Measurements from ENCODE around the gene FUT2. TPM values are rescaled to one million over a fixed set of nuclear protein-coding genes. Genes with fewer than 3 reads are reported as not detected.

Gene FUT2
- total RNA-seq, 1 experiment from 2014 or later: 12.5 TPM

DNA sequence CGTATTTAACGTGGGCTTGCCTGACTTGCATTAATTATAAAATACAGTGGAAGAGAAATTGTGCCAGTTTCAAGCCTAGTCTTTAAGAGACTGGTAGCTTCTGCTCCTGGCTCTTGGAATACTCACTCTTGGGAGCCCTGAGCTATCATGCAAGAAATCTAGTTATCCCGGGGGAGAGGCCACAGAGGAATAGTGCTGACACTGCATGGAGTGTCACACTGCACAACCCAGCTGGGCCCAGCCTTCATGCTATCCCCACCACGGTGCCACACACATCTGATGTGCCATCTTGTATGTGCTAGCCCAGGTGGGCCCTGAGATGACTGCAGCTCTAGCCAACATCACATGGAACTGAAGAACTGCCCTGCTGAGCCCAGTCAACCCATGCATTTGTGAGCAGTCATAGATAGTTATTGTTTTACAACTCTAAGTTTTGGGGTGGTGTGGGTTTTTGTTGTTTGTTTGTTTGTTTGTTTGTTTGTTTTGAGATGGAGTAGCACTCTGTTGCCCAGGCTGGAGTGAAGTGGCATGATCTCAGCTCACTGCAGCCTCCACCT lies 15.4 kb downstream of the FUT2 start (continued):
- TF ChIP-seq, protein P1, sequence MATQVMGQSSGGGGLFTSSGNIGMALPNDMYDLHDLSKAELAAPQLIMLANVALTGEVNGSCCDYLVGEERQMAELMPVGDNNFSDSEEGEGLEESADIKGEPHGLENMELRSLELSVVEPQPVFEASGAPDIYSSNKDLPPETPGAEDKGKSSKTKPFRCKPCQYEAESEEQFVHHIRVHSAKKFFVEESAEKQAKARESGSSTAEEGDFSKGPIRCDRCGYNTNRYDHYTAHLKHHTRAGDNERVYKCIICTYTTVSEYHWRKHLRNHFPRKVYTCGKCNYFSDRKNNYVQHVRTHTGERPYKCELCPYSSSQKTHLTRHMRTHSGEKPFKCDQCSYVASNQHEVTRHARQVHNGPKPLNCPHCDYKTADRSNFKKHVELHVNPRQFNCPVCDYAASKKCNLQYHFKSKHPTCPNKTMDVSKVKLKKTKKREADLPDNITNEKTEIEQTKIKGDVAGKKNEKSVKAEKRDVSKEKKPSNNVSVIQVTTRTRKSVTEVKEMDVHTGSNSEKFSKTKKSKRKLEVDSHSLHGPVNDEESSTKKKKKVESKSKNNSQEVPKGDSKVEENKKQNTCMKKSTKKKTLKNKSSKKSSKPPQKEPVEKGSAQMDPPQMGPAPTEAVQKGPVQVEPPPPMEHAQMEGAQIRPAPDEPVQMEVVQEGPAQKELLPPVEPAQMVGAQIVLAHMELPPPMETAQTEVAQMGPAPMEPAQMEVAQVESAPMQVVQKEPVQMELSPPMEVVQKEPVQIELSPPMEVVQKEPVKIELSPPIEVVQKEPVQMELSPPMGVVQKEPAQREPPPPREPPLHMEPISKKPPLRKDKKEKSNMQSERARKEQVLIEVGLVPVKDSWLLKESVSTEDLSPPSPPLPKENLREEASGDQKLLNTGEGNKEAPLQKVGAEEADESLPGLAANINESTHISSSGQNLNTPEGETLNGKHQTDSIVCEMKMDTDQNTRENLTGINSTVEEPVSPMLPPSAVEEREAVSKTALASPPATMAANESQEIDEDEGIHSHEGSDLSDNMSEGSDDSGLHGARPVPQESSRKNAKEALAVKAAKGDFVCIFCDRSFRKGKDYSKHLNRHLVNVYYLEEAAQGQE (IDR thresholded peaks at IDR 0.05; ENCODE audit: low read depth): no peak
- TF ChIP-seq YY1 (IDR thresholded peaks at IDR 0.05; ENCODE audit: extremely low read depth, insufficient replicate concordance, low read depth, low read length) (no peak), JUND (IDR thresholded peaks at IDR 0.05) (no peak), EZH2 (IDR thresholded peaks at IDR 0.05) (no peak), RAD21 (IDR thresholded peaks at IDR 0.05; ENCODE audit: low read depth) (no peak), POLR2AphosphoS5 (IDR thresholded peaks at IDR 0.05; ENCODE audit: low read depth, low read length) (no peak)

DNA sequence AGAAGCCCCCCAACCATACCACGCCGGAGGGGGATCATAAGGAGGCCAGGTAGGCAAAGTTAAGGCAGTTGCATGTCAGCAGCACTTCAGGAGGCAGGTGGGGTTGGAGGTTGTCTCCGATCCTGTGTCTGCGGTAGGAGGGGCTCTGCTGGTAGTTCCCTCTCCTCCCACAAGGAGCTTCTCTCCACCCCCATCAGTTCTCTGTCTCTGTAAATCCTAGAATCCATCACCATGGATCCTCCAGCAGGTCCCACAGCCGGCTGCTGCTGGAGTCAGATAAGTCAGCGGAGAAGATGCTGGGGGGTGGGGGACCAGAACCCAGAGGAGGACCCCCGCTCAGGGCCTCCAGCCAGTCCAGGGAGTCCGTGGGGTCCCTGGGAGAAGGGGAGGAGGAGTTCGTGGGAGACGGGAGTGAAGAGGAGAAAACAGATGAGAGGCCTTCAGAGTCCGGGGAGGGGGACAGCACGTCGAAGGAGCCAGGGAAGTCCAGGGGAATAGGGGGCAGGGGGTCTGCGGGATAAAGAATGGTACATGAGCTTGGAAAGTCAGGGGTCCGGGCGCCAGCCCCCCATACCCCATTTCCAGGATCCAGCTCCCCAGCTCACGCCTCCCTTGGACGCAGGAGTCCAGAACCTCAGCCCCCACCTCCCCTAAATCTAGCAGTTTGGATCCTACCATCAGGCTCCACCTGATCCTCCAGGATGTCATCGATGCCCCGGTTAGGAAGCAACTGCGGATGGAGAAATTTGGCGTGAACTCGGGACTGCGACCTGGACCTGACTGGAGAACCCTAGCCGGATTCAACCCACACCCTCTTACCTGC lies 17.5 kb downstream of the FUT2 start:
- TSS peak; percentile 51 for BruUV-seq (replicated peaks)
- no peaks in the 10 kb centered on the region for H3K9me2 ChIP-seq (ENCODE audit: insufficient read depth)
- no peaks in the 10 kb centered on the region for H3K9me3 ChIP-seq (ENCODE audit: control insufficient read depth in 1 of 2, insufficient read depth in 1 of 2, low read depth in 1 of 2, low read length in 2 of 2)
- intact Hi-C loops (cut with micrococcal nuclease): loop anchor here (5.0 kb wide), 1 partner anchor 34 kb away; the partner anchor contains the start of gene IZUMO1
- H3K27me3 ChIP-seq (ENCODE audit: insufficient read depth, low read length): no peaks in the 10 kb centered on the region
- H3K36me3 ChIP-seq (ENCODE audit: control insufficient read depth in 1 of 2, insufficient read depth in 2 of 2, low read length in 2 of 2): no peaks in the 10 kb centered on the region
- peak overlapping the region; percentile 78 for H3K9ac ChIP-seq (ENCODE audit: low read length)
- peak overlapping the region; percentile 88 to 92 for H3K4me3 ChIP-seq (replicated peaks in 1 of 2; ENCODE audit: low read depth in 1 of 2, low read length in 2 of 2)
- H3K27ac ChIP-seq (ENCODE audit: low read depth, low read length): peak overlapping the region; percentile 72
- ChIA-PET RAD21 (ENCODE audit: low non-redundant PET in 1 of 2, low total read pairs in 2 of 2, uncharacterized antibody in 2 of 2, unreplicated experiment in 2 of 2) (interaction anchor here (0.6 to 1.2 kb wide), 4 partner anchors 15 to 276 kb away, joined by 3 to 5 read pairs (median 4); partner anchors contain the start of gene FUT2 (in 1 of the 2)), POLR2A (interaction anchor here (0.6 to 3.4 kb wide), 7 partner anchors 12 to 75 kb away, joined by 3 to 18 read pairs (median 3); partner anchors contain the start of genes CA11 and FUT2), CTCF (interaction anchor here (1.0 to 2.3 kb wide), 4 partner anchors 8 to 38 kb away, joined by 4 to 7 read pairs (median 6); partner anchors contain the start of gene FUT2)
- peak overlapping the region; percentile 27 for H2AFZ ChIP-seq (ENCODE audit: low read depth, low read length, poor library complexity, severe bottlenecking)
- peaks cover 12 to 40% of the 10 kb centered on the region in 2 experiments for H3K4me1 ChIP-seq (ENCODE audit: control insufficient read depth in 1 of 2, insufficient read depth in 2 of 2, low read length in 2 of 2)
- DNase-seq (ENCODE audit: low read depth, low spot score) (no peak), ATAC-seq (peak; percentile 29; the same call in 1 of the 2 replicates)
- H3K4me2 ChIP-seq (ENCODE audit: low read length): peak overlapping the region; percentile 88
- H3K79me2 ChIP-seq (ENCODE audit: insufficient read depth, low read length): no peaks in the 10 kb centered on the region
- H4K20me1 ChIP-seq (ENCODE audit: insufficient read depth): no peaks in the 10 kb centered on the region
- no peak for TF ChIP-seq TCF7L2 (IDR thresholded peaks at IDR 0.05; ENCODE audit: borderline replicate concordance, extremely low read depth, insufficient read depth, insufficient read length)
- TF ChIP-seq SIN3A (IDR thresholded peaks at IDR 0.05; ENCODE audit: low read depth): no peak
- TF ChIP-seq, protein P2, sequence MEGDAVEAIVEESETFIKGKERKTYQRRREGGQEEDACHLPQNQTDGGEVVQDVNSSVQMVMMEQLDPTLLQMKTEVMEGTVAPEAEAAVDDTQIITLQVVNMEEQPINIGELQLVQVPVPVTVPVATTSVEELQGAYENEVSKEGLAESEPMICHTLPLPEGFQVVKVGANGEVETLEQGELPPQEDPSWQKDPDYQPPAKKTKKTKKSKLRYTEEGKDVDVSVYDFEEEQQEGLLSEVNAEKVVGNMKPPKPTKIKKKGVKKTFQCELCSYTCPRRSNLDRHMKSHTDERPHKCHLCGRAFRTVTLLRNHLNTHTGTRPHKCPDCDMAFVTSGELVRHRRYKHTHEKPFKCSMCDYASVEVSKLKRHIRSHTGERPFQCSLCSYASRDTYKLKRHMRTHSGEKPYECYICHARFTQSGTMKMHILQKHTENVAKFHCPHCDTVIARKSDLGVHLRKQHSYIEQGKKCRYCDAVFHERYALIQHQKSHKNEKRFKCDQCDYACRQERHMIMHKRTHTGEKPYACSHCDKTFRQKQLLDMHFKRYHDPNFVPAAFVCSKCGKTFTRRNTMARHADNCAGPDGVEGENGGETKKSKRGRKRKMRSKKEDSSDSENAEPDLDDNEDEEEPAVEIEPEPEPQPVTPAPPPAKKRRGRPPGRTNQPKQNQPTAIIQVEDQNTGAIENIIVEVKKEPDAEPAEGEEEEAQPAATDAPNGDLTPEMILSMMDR (IDR thresholded peaks at IDR 0.05 in 2 of 3, conservative IDR thresholded peaks at IDR 0.05 in 1 of 3; ENCODE audit: borderline replicate concordance in 1 of 3, insufficient read depth in 1 of 3, low read depth in 2 of 3, low read length in 2 of 3): peak in 1 of 3 experiments; percentile 49; a peak in 3 of 6 replicates

Measured in HCT116 (cell line).